ENCODE data around the gene EFEMP2.
"Not testable (repeated sequence)": the region's sequence is repeated elsewhere in the genome, so short reads cannot be mapped to it uniquely, and the experiment has no call there.

Gene EFEMP2

GRCh38 chr11:65849366-65849765 is 23.2 kb downstream of the EFEMP2 start:
- Mint-ChIP-seq H3K4me3 (no peak overlapping the region), H3K4me1 (peaks cover 21% of the 10 kb centered on the region), H3K27ac (peak overlapping the region in 1 of 2 donors; percentile 86), H3K27me3 (no peaks in the 10 kb centered on the region), H3K9me3 (peaks cover 0 to 9% of the 10 kb centered on the region in 2 donors)
- ATAC-seq: peak; percentile 30
- no peak for DNase-seq

- ATAC-seq, H3K27me3 Mint-ChIP-seq, DNase-seq, H3K27ac Mint-ChIP-seq, H3K4me3 Mint-ChIP-seq, H3K9me3 Mint-ChIP-seq: not testable (repeated sequence)
- peaks cover 14% of the 10 kb centered on the region for H3K4me1 Mint-ChIP-seq
Measured at GRCh38 chr11:65848693-65849092, 23.9 kb downstream of the EFEMP2 start.

- no peak overlapping the region for H3K4me3 Mint-ChIP-seq
- H3K27ac Mint-ChIP-seq: no peak overlapping the region
- DNase-seq: no peak
- ATAC-seq: no peak
- H3K4me1 Mint-ChIP-seq: peaks cover 7% of the 10 kb centered on the region
- H3K27me3 Mint-ChIP-seq: no peaks in the 10 kb centered on the region
- peaks cover 0 to 9% of the 10 kb centered on the region in 2 donors for H3K9me3 Mint-ChIP-seq
Measured at GRCh38 chr11:65847746-65848145, 24.9 kb downstream of the EFEMP2 start.

- no peak for DNase-seq
- no peaks in the 10 kb centered on the region for H3K27me3 Mint-ChIP-seq
- H3K4me3 Mint-ChIP-seq: no peak overlapping the region
- H3K4me1 Mint-ChIP-seq: no peaks in the 10 kb centered on the region
- ATAC-seq: no peak
- no peaks in the 10 kb centered on the region for H3K9me3 Mint-ChIP-seq
- H3K27ac Mint-ChIP-seq: no peak overlapping the region
Measured at GRCh38 chr11:65844231-65844872, 28.2 kb downstream of the EFEMP2 start.

- no peak overlapping the region for H3K27ac Mint-ChIP-seq
- DNase-seq (no peak), ATAC-seq (no peak)
- no peaks in the 10 kb centered on the region for H3K27me3 Mint-ChIP-seq
- H3K4me3 Mint-ChIP-seq: no peak overlapping the region
- no peaks in the 10 kb centered on the region for H3K4me1 Mint-ChIP-seq
- H3K9me3 Mint-ChIP-seq: no peaks in the 10 kb centered on the region
Measured at GRCh38 chr11:65843811-65844210, 28.8 kb downstream of the EFEMP2 start.

GRCh38 chr11:65842144-65842543 is 30.5 kb downstream of the EFEMP2 start:
- ATAC-seq (no peak), DNase-seq (no peak)
- Mint-ChIP-seq H3K27ac (no peak overlapping the region), H3K9me3 (no peaks in the 10 kb centered on the region), H3K4me3 (no peak overlapping the region), H3K27me3 (no peaks in the 10 kb centered on the region), H3K4me1 (no peaks in the 10 kb centered on the region)

- DNase-seq (no peak), ATAC-seq (peak; percentile 39)
- H3K27ac Mint-ChIP-seq: no peak overlapping the region
- H3K4me3 Mint-ChIP-seq: no peak overlapping the region
- H3K4me1 Mint-ChIP-seq: peaks cover 21% of the 10 kb centered on the region
- peaks cover 0 to 5% of the 10 kb centered on the region in 2 donors for H3K9me3 Mint-ChIP-seq
- H3K27me3 Mint-ChIP-seq: peaks cover 12% of the 10 kb centered on the region
Measured at GRCh38 chr11:65834202-65834601, 38.4 kb downstream of the EFEMP2 start.

GRCh38 chr11:65833297-65834030 is 39.1 kb downstream of the EFEMP2 start, which contains the start of gene SNX32:
Gene SNX32 (plus strand): TSS chr11:65833963. CDS start chr11:65834066, 103 bp downstream.
- H3K9me3 Mint-ChIP-seq: peaks cover 0 to 5% of the 10 kb centered on the region in 2 donors
- ATAC-seq: peak; percentile 99
- peak; percentile 95 to 97 for DNase-seq
- H3K4me1 Mint-ChIP-seq: peaks cover 24% of the 10 kb centered on the region
- no peak within 1 kb of the TSS for H3K27ac Mint-ChIP-seq
- peaks cover 12% of the 10 kb centered on the region for H3K27me3 Mint-ChIP-seq
- no peak within 1 kb of the TSS for H3K4me3 Mint-ChIP-seq

- not testable (repeated sequence) for H3K4me3 Mint-ChIP-seq
Measured at GRCh38 chr11:65832231-65832630, 40.4 kb downstream of the EFEMP2 start.

GRCh38 chr11:65829459-65829858 is 43.1 kb downstream of the EFEMP2 start:
- H3K27me3 Mint-ChIP-seq: peaks cover 12% of the 10 kb centered on the region
- no peak overlapping the region for H3K27ac Mint-ChIP-seq
- no peak overlapping the region for H3K4me3 Mint-ChIP-seq
- H3K9me3 Mint-ChIP-seq: peaks cover 0 to 5% of the 10 kb centered on the region in 2 donors
- H3K4me1 Mint-ChIP-seq: peaks cover 37% of the 10 kb centered on the region
- DNase-seq: no peak
- no peak for ATAC-seq

More at GRCh38 chr11:65832231-65832630, 40.4 kb downstream of the EFEMP2 start:
- H3K9me3 Mint-ChIP-seq, DNase-seq, ATAC-seq, H3K27ac Mint-ChIP-seq: not testable (repeated sequence)
- peaks cover 12% of the 10 kb centered on the region for H3K27me3 Mint-ChIP-seq
- peaks cover 35% of the 10 kb centered on the region for H3K4me1 Mint-ChIP-seq

GRCh38 chr11:65826984-65827735 is 45.4 kb downstream of the EFEMP2 start:
- ATAC-seq: no peak
- Mint-ChIP-seq H3K27ac (no peak overlapping the region), H3K4me1 (peaks cover 26% of the 10 kb centered on the region), H3K9me3 (no peaks in the 10 kb centered on the region), H3K27me3 (peaks cover 6% of the 10 kb centered on the region), H3K4me3 (no peak overlapping the region)
- no peak for DNase-seq

- peaks cover 14% of the 10 kb centered on the region for H3K4me1 Mint-ChIP-seq
- ATAC-seq (no peak), DNase-seq (no peak)
- no peaks in the 10 kb centered on the region for H3K9me3 Mint-ChIP-seq
- H3K27me3 Mint-ChIP-seq: no peaks in the 10 kb centered on the region
- no peak overlapping the region for H3K27ac Mint-ChIP-seq
- H3K4me3 Mint-ChIP-seq: no peak overlapping the region
Measured at GRCh38 chr11:65822776-65823528, 49.6 kb downstream of the EFEMP2 start.

- ATAC-seq: no peak
- H3K4me1 Mint-ChIP-seq: peaks cover 21% of the 10 kb centered on the region
- H3K27me3 Mint-ChIP-seq: no peaks in the 10 kb centered on the region
- no peak overlapping the region for H3K4me3 Mint-ChIP-seq
- peak overlapping the region in 1 of 2 donors; percentile 24 for H3K27ac Mint-ChIP-seq
- no peaks in the 10 kb centered on the region for H3K9me3 Mint-ChIP-seq
- DNase-seq: no peak
Measured at GRCh38 chr11:65821107-65821506, 51.5 kb downstream of the EFEMP2 start.

- H3K27me3 Mint-ChIP-seq: no peaks in the 10 kb centered on the region
Measured at GRCh38 chr11:65817835-65818680, 54.5 kb downstream of the EFEMP2 start.

More at GRCh38 chr11:65817835-65818680, 54.5 kb downstream of the EFEMP2 start:
- H3K9me3 Mint-ChIP-seq: no peaks in the 10 kb centered on the region
- no peak overlapping the region for H3K27ac Mint-ChIP-seq
- DNase-seq: peak; percentile 91 to 95
- H3K4me1 Mint-ChIP-seq: peaks cover 21% of the 10 kb centered on the region
- peak; percentile 90 for ATAC-seq
- H3K4me3 Mint-ChIP-seq: peak overlapping the region; percentile 81 to 86
